ENCODE results near the gene ADAMTS5. TPM values are rescaled to one million over a fixed set of nuclear protein-coding genes. Genes with fewer than 3 reads are reported as not detected.

The ADAMTS5 gene
- total RNA-seq, 1 experiment from 2014 or later = not detected

DNA sequence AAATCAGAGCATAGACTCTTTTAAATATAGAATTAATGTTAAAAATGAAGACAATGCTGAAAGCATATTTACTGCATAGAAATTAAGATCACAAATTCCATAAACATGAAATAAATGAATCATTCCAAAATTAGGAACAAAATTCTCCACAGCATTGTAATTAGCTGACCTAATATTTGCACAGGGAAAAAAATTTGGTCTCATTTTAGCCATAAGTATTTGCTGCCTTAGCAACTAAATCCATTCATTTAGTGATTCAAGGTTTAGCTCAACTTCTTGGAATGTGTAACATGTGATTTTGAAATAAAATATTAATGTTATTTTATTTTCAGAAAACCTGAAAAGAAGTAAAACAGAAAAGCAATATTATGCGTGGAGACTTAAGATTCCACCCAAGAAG, 25.5 kb downstream of the ADAMTS5 start:
- H3K36me3 ChIP-seq (ENCODE audit: insufficient read depth, low read length) = no peaks in the 10 kb centered on the region
- H3K4me2 ChIP-seq (ENCODE audit: low read depth, low read length, poor library complexity, severe bottlenecking) = no peak overlapping the region
- H3K27ac ChIP-seq (ENCODE audit: low read length) = no peak overlapping the region
- H3K4me1 ChIP-seq (ENCODE audit: low read length) = no peaks in the 10 kb centered on the region
- H3K27me3 ChIP-seq (ENCODE audit: low read length) = no peaks in the 10 kb centered on the region
- no peak overlapping the region for H3K4me3 ChIP-seq (ENCODE audit: low read length)
- 0 out of 2 replicates have a peak, but pooled peaks cover 3% of the 10 kb centered on the region for H3K9me2 ChIP-seq (replicated peaks; ENCODE audit: insufficient read depth, low read length)
- H3K9me3 ChIP-seq (ENCODE audit: low read length) = peaks cover 21% of the 10 kb centered on the region
- no peaks in the 10 kb centered on the region for H3K79me2 ChIP-seq (ENCODE audit: low read length)
- no peaks in the 10 kb centered on the region for H4K20me1 ChIP-seq (ENCODE audit: insufficient read depth, low read depth, low read length)
- H3K9ac ChIP-seq (ENCODE audit: low read length) = no peak overlapping the region
- no peak for DNase-seq
- no peak overlapping the region for H2AFZ ChIP-seq (ENCODE audit: low read length)

DNA sequence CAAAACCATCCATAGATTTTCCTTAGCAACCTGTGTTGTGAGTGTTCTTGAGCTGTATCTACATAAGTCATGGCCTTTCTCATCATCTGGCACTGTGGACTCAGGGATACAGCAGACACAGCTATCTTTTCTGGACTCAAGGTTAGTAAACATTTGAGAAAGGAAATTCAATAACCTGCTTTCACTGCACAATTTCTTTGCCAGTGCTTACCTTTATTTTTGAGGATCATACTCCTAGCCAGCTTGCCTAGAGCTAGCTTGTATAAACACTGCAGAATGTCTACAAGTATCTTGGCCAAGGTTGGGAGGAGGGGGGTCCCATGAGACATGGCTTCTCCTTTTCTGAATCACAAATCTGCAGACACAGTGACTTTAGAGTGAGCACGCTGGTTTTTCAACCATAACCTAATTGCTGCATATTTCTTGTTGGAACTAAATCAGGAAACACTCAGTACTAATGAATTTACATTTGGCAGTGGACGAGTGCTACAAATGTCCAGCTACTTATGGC, 27.2 kb downstream of the ADAMTS5 start:
- H3K79me2 ChIP-seq (ENCODE audit: low read length) = no peaks in the 10 kb centered on the region
- H3K36me3 ChIP-seq (ENCODE audit: insufficient read depth, low read length) = no peaks in the 10 kb centered on the region
- no peaks in the 10 kb centered on the region for H3K4me1 ChIP-seq (ENCODE audit: low read length)
- DNase-seq = no peak
- H4K20me1 ChIP-seq (ENCODE audit: insufficient read depth, low read depth, low read length) = no peaks in the 10 kb centered on the region
- no peak overlapping the region for H3K27ac ChIP-seq (ENCODE audit: low read length)
- H3K4me2 ChIP-seq (ENCODE audit: low read depth, low read length, poor library complexity, severe bottlenecking) = no peak overlapping the region
- H3K9me3 ChIP-seq (ENCODE audit: low read length) = peaks cover 25% of the 10 kb centered on the region
- H2AFZ ChIP-seq (ENCODE audit: low read length) = no peak overlapping the region
- no peak overlapping the region for H3K9ac ChIP-seq (ENCODE audit: low read length)
- no peaks in the 10 kb centered on the region for H3K27me3 ChIP-seq (ENCODE audit: low read length)
- no peaks in the 10 kb centered on the region for H3K9me2 ChIP-seq (replicated peaks; ENCODE audit: insufficient read depth, low read length)
- no peak overlapping the region for H3K4me3 ChIP-seq (ENCODE audit: low read length)

DNA sequence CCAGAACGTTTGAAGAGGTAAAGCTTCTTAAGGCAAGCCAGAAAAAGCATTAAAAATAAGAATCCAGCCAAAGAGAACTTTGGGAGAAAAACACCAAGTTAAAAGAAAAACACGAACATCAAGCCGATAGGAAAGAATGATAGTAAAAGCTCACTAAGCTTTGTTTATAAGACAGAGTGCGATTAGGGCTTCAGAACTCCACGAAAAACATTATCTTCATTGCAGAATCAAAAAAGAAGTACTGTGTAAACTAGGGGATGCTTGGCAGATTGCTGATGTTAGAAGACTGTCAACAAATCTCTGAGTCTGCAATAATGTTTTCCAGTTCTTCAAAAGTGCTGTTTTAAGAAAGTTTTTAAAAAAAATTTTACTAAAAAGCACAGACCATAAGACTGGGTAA, 30.2 kb downstream of the ADAMTS5 start:
- Histone ChIP-seq H3K27ac (ENCODE audit: low read length) (no peak overlapping the region), H2AFZ (ENCODE audit: low read length) (no peak overlapping the region), H3K36me3 (ENCODE audit: insufficient read depth, low read length) (no peaks in the 10 kb centered on the region), H3K9me2 (replicated peaks; ENCODE audit: insufficient read depth, low read length) (no peaks in the 10 kb centered on the region), H3K4me3 (ENCODE audit: low read length) (no peak overlapping the region), H3K4me1 (ENCODE audit: low read length) (no peaks in the 10 kb centered on the region), H3K79me2 (ENCODE audit: low read length) (no peaks in the 10 kb centered on the region), H3K27me3 (ENCODE audit: low read length) (no peaks in the 10 kb centered on the region), H3K9ac (ENCODE audit: low read length) (no peak overlapping the region), H3K4me2 (ENCODE audit: low read depth, low read length, poor library complexity, severe bottlenecking) (no peak overlapping the region), H4K20me1 (ENCODE audit: insufficient read depth, low read depth, low read length) (no peaks in the 10 kb centered on the region), H3K9me3 (ENCODE audit: low read length) (peaks cover 24% of the 10 kb centered on the region)
- no peak for DNase-seq

DNA sequence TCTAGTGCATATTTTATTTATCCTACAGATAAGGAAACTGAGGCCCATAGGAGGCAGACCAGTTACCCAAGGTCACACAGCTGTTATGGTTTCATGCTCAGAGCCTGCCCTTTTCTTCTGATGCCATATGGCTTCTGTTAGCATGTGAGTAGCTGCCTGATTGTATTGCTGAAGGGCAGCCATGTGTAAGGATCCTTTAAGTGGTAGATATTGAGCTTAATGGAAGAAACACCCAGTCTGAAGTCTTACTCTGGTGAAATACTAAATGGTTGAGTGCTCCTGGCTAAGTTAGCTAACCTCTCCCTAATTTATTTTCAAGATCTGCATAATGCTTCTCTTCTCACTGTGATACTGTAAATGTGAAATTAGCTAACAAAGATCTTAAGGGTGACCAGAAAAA, 30.9 kb downstream of the ADAMTS5 start:
- no peak overlapping the region for H3K4me2 ChIP-seq (ENCODE audit: low read depth, low read length, poor library complexity, severe bottlenecking)
- no peak overlapping the region for H3K4me3 ChIP-seq (ENCODE audit: low read length)
- H3K9me2 ChIP-seq (replicated peaks; ENCODE audit: insufficient read depth, low read length) = no peaks in the 10 kb centered on the region
- H3K27me3 ChIP-seq (ENCODE audit: low read length) = no peaks in the 10 kb centered on the region
- DNase-seq = no peak
- no peaks in the 10 kb centered on the region for H3K4me1 ChIP-seq (ENCODE audit: low read length)
- no peaks in the 10 kb centered on the region for H3K36me3 ChIP-seq (ENCODE audit: insufficient read depth, low read length)
- H3K79me2 ChIP-seq (ENCODE audit: low read length) = no peaks in the 10 kb centered on the region
- H3K9me3 ChIP-seq (ENCODE audit: low read length) = peaks cover 24% of the 10 kb centered on the region
- no peaks in the 10 kb centered on the region for H4K20me1 ChIP-seq (ENCODE audit: insufficient read depth, low read depth, low read length)
- no peak overlapping the region for H2AFZ ChIP-seq (ENCODE audit: low read length)
- H3K9ac ChIP-seq (ENCODE audit: low read length) = no peak overlapping the region
- no peak overlapping the region for H3K27ac ChIP-seq (ENCODE audit: low read length)

DNA sequence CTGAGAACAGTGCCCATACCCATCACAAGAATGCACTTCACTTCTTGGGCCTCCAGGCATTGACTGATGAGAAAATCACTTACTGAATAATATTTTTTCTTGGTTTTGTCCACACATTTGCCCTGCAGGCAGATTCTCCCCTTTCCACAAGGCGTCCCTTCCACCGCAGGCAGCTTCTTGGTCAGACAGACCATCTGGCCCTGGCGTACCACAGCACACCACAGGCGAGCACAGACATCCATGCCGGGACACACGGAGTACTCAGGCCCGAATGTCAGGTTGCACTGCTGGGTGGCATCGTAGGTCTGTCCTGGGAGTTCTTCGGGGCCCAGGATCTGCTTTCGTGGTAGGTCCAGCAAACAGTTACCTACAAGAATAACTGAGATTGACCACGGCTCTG, 32.5 kb downstream of the ADAMTS5 start:
- no peaks in the 10 kb centered on the region; the same call in 1 of the 2 replicates for H3K36me3 ChIP-seq (ENCODE audit: insufficient read depth, low read length)
- H4K20me1 ChIP-seq (ENCODE audit: insufficient read depth, low read depth, low read length) = no peaks in the 10 kb centered on the region
- no peaks in the 10 kb centered on the region for H3K79me2 ChIP-seq (ENCODE audit: low read length)
- H3K9ac ChIP-seq (ENCODE audit: low read length) = no peak overlapping the region
- no peaks in the 10 kb centered on the region for H3K27me3 ChIP-seq (ENCODE audit: low read length)
- H3K27ac ChIP-seq (ENCODE audit: low read length) = no peak overlapping the region
- no peaks in the 10 kb centered on the region for H3K4me1 ChIP-seq (ENCODE audit: low read length)
- peaks cover 17% of the 10 kb centered on the region; the same call in 1 of the 2 replicates for H3K9me3 ChIP-seq (ENCODE audit: low read length)
- no peaks in the 10 kb centered on the region for H3K9me2 ChIP-seq (replicated peaks; ENCODE audit: insufficient read depth, low read length)
- H2AFZ ChIP-seq (ENCODE audit: low read length) = no peak overlapping the region
- no peak overlapping the region for H3K4me2 ChIP-seq (ENCODE audit: low read depth, low read length, poor library complexity, severe bottlenecking)
- DNase-seq = no peak
- H3K4me3 ChIP-seq (ENCODE audit: low read length) = no peak overlapping the region

DNA sequence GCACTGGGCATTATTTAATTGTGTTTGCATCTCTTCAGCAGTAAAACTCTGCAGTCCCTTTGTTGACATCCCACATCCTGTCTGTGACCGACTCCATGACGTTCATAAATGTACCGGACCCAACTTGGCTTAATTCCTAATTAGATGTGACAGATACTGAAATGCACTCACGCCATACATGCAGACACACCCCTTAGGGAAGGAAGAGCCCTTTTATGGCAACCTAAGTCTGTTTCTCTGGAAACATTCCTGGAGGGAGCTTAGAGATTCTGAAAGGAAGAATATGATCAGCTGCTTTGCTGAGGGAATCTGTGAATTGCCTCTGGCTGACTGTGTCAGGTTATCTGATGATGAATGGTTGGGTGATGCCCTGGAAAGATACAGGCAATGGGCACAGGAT, 33.4 kb downstream of the ADAMTS5 start:
- no peak for DNase-seq
- Histone ChIP-seq H3K27ac (ENCODE audit: low read length) (no peak overlapping the region), H2AFZ (ENCODE audit: low read length) (no peak overlapping the region), H3K79me2 (ENCODE audit: low read length) (no peaks in the 10 kb centered on the region), H3K4me3 (ENCODE audit: low read length) (no peak overlapping the region), H3K9ac (ENCODE audit: low read length) (no peak overlapping the region), H3K4me2 (ENCODE audit: low read depth, low read length, poor library complexity, severe bottlenecking) (no peak overlapping the region), H3K27me3 (ENCODE audit: low read length) (no peaks in the 10 kb centered on the region), H3K4me1 (ENCODE audit: low read length) (no peaks in the 10 kb centered on the region), H3K9me2 (replicated peaks; ENCODE audit: insufficient read depth, low read length) (no peaks in the 10 kb centered on the region), H3K9me3 (ENCODE audit: low read length) (peaks cover 16% of the 10 kb centered on the region; the same call in 1 of the 2 replicates), H3K36me3 (ENCODE audit: insufficient read depth, low read length) (no peaks in the 10 kb centered on the region; the same call in 1 of the 2 replicates), H4K20me1 (ENCODE audit: insufficient read depth, low read depth, low read length) (no peaks in the 10 kb centered on the region)

DNA sequence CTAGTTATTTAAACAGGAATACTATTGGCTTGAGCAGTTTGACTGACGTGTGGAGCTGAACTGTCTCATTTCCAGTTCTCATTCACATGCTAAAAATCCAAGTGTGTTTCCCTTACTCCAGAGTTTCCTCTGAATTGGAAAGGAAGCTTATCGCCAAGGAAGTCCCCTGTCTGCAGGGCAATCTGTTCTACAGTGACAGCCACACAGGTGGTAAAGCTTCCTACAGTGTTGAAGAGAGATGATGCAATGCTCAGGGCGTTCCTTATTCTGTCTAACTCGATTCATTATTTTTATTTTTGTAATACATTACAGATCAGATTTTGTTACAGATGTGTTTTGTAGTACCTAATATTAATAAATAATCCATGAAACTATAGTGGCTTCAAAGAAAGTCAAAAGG, 41.3 kb downstream of the ADAMTS5 start:
- H3K27ac ChIP-seq (ENCODE audit: low read length) = no peak overlapping the region
- peaks cover 11% of the 10 kb centered on the region; the same call in 1 of the 2 replicates for H3K9me3 ChIP-seq (ENCODE audit: low read length)
- H3K9ac ChIP-seq (ENCODE audit: low read length) = no peak overlapping the region
- H3K36me3 ChIP-seq (ENCODE audit: insufficient read depth, low read length) = no peaks in the 10 kb centered on the region; the same call in 1 of the 2 replicates
- DNase-seq = no peak
- H4K20me1 ChIP-seq (ENCODE audit: insufficient read depth, low read depth, low read length) = no peaks in the 10 kb centered on the region
- H3K27me3 ChIP-seq (ENCODE audit: low read length) = no peaks in the 10 kb centered on the region
- H3K79me2 ChIP-seq (ENCODE audit: low read length) = no peaks in the 10 kb centered on the region
- no peak overlapping the region for H2AFZ ChIP-seq (ENCODE audit: low read length)
- no peaks in the 10 kb centered on the region for H3K9me2 ChIP-seq (replicated peaks; ENCODE audit: insufficient read depth, low read length)
- H3K4me3 ChIP-seq (ENCODE audit: low read length) = no peak overlapping the region
- no peak overlapping the region for H3K4me2 ChIP-seq (ENCODE audit: low read depth, low read length, poor library complexity, severe bottlenecking)
- no peaks in the 10 kb centered on the region for H3K4me1 ChIP-seq (ENCODE audit: low read length)

DNA sequence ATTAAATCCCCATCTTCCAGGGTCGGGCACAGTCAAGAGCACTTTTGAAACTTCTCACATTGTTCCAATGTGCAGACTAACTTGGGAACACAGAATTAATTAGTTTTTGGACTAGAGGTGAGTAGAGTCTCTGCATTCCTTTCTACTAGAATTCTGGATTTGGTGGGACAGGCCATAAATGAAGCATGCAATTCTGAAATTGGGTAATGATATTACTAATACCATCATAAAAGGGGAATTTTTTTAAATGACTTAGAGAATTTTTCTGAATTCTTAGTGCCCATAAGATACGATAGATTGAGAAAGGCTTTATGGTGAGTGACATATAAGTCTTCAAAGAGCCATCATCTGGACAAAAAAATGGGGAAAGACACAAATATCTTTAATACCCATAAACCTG, 41.8 kb downstream of the ADAMTS5 start:
- no peaks in the 10 kb centered on the region for H3K9me2 ChIP-seq (replicated peaks; ENCODE audit: insufficient read depth, low read length)
- H3K27me3 ChIP-seq (ENCODE audit: low read length) = no peaks in the 10 kb centered on the region
- H3K79me2 ChIP-seq (ENCODE audit: low read length) = no peaks in the 10 kb centered on the region
- peaks cover 11% of the 10 kb centered on the region; the same call in 1 of the 2 replicates for H3K9me3 ChIP-seq (ENCODE audit: low read length)
- H3K36me3 ChIP-seq (ENCODE audit: insufficient read depth, low read length) = no peaks in the 10 kb centered on the region; the same call in 1 of the 2 replicates
- no peaks in the 10 kb centered on the region for H3K4me1 ChIP-seq (ENCODE audit: low read length)
- no peak overlapping the region for H3K9ac ChIP-seq (ENCODE audit: low read length)
- no peaks in the 10 kb centered on the region for H4K20me1 ChIP-seq (ENCODE audit: insufficient read depth, low read depth, low read length)
- H3K4me3 ChIP-seq (ENCODE audit: low read length) = no peak overlapping the region
- no peak for DNase-seq
- H3K27ac ChIP-seq (ENCODE audit: low read length) = no peak overlapping the region
- H2AFZ ChIP-seq (ENCODE audit: low read length) = no peak overlapping the region
- no peak overlapping the region for H3K4me2 ChIP-seq (ENCODE audit: low read depth, low read length, poor library complexity, severe bottlenecking)
